BE2C (cell line): ENCODE data around the gene PKNOX1.
"Not testable (repeated sequence)": the region's sequence is repeated elsewhere in the genome, so short reads cannot be mapped to it uniquely, and the experiment has no call there.

ENCODE experiments used
- DNase-seq: peaks from one replicate; pipeline ENCODE4 v3.0.0-alpha.2; 2020
- H3K27me3 ChIP-seq: fragments of 250-450 bp; sonication (Bioruptor Pico); 2 replicates; pipeline ENCODE4 v1.5.1; 2020; ENCODE audit warnings: mild to moderate bottlenecking
- H3K36me3 ChIP-seq: fragments of 250-450 bp; sonication (Bioruptor Pico); 2 replicates; pipeline ENCODE4 v1.5.1; 2020; ENCODE audit warnings: mild to moderate bottlenecking
- H3K4me1 ChIP-seq: fragments of 250-450 bp; sonication (Bioruptor Pico); 2 replicates; pipeline ENCODE4 v1.5.1; 2020
- H3K4me3 ChIP-seq: 2 replicates; pipeline ENCODE4 v1.5.1; 2011; ENCODE audit warnings: low read depth, low read length
- H3K9me3 ChIP-seq: fragments of 250-450 bp; sonication (Bioruptor Pico); 2 replicates; pipeline ENCODE4 v1.5.1; 2020
- TF ChIP-seq, protein P1 (sequence below): IDR thresholded peaks from 2 replicates; pipeline ENCODE4 v1.5.1; 2012; ENCODE audit warnings: mild to moderate bottlenecking, low read depth, low read length

PKNOX1 gene

DNA sequence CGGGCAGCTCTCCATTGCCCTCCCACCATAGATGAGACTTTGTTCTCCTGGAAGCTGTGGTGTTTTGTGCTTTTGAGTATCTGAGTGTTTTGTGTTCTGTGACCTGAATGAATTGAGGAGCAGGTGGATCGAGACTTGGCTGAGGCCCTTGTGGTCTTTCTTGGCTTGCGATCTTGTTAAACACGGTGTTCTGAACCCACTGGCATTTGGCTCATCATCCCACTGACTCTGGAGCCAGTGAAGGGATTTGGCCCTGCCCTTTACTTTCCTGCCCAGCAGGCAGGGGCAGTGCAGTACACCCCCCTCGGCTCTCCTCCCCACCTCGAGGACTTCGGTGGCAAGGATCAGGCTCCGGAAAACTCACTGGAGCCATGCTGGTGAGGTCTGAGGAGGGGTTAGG lies 30.6 kb downstream of the PKNOX1 start:
- Histone ChIP-seq H3K4me1 (no peaks in the 10 kb centered on the region), H3K4me3 (no peak overlapping the region), H3K9me3 (no peaks in the 10 kb centered on the region; the same call in 1 of the 2 replicates), H3K36me3 (peaks cover 26% of the 10 kb centered on the region), H3K27me3 (no peaks in the 10 kb centered on the region)
- DNase-seq, result no peak
- TF ChIP-seq, protein P1, sequence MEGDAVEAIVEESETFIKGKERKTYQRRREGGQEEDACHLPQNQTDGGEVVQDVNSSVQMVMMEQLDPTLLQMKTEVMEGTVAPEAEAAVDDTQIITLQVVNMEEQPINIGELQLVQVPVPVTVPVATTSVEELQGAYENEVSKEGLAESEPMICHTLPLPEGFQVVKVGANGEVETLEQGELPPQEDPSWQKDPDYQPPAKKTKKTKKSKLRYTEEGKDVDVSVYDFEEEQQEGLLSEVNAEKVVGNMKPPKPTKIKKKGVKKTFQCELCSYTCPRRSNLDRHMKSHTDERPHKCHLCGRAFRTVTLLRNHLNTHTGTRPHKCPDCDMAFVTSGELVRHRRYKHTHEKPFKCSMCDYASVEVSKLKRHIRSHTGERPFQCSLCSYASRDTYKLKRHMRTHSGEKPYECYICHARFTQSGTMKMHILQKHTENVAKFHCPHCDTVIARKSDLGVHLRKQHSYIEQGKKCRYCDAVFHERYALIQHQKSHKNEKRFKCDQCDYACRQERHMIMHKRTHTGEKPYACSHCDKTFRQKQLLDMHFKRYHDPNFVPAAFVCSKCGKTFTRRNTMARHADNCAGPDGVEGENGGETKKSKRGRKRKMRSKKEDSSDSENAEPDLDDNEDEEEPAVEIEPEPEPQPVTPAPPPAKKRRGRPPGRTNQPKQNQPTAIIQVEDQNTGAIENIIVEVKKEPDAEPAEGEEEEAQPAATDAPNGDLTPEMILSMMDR, result no peak

DNA sequence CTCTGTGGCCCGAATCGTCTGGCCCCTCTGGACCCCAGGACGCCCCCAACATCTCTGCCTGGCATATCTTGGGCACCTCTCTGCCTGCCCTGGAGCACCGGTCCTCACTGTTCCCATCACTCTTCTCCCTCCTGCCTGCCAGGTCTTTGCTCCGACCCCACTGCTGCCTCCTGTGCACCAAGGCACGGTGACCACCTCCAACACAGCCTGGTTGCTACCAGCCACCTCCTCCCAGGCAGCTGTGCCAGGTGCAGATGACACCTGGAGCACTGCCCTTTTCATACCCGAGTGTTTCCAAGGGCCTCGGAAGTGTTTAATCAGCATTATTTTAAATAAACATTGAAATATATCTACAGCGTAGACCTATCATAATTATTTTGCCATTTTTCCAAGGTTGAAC lies 31.3 kb downstream of the PKNOX1 start:
- no peaks in the 10 kb centered on the region for H3K27me3 ChIP-seq
- DNase-seq, result no peak
- H3K4me3 ChIP-seq, result no peak overlapping the region
- H3K4me1 ChIP-seq, result no peaks in the 10 kb centered on the region
- peaks cover 29% of the 10 kb centered on the region for H3K36me3 ChIP-seq
- TF ChIP-seq, protein P1, result no peak
- H3K9me3 ChIP-seq, result no peaks in the 10 kb centered on the region; the same call in 1 of the 2 replicates

DNA sequence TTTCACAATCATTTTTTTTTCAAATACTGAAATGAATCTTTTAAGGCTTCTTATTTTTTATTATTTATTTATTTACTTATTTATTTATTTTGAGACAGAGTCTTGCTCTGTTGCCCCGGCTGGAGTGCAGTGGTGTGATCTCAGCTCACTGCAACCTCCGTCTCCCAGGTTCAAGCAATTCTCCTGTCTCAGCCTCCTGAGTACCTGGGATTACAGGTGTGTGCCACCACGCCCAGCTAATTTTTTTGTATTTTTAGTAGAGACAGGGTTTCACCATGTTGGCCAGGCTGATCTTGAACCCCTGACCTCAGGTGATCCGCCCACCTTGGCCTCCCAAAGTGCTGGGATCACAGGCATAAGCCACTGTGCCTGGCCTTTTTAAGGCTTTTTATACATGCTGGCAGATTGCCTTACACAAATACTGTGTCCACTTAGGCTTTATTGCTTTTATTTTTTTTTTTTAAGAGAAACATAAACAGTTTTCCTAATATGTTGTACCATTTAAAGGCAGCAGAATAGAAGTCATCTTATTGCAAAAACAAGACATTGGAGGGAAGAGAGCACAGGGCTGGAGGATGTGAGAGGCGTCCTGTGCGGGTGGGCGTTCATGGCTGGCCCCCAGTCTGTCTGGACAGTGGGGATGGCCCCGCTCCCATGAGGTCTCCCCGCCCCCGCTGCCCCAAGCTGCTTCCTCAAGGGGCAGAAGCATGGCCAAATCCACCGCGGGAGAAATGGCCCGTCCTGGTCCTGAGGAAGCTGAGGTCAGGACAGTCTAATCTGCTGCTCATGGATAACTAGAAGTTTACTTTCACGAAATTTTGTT lies 31.9 kb downstream of the PKNOX1 start:
- peaks cover 30% of the 10 kb centered on the region for H3K36me3 ChIP-seq
- not testable (repeated sequence) for DNase-seq, H3K9me3 ChIP-seq, H3K4me1 ChIP-seq, H3K27me3 ChIP-seq, H3K4me3 ChIP-seq

DNA sequence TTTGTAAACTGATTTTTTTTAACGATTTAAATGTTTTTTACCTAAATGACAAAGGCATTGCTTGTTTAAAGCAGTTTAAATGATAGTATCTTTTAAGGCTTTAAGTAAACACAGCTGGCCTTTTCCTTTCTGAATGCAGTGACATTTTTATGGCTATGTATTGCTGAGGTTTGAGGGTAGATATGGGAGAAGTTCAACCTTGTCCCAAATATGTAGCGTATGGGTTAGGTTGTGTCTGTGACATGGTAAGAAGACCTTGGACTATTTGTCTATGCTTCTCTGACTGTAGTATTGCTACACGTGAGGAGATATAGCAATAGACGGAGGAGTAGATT lies 32.5 kb downstream of the PKNOX1 start:
- no peaks in the 10 kb centered on the region for H3K9me3 ChIP-seq
- H3K4me1 ChIP-seq, result no peaks in the 10 kb centered on the region
- no peaks in the 10 kb centered on the region for H3K27me3 ChIP-seq
- TF ChIP-seq, protein P1, result no peak
- no peak for DNase-seq
- H3K4me3 ChIP-seq, result no peak overlapping the region
- peaks cover 36% of the 10 kb centered on the region for H3K36me3 ChIP-seq

DNA sequence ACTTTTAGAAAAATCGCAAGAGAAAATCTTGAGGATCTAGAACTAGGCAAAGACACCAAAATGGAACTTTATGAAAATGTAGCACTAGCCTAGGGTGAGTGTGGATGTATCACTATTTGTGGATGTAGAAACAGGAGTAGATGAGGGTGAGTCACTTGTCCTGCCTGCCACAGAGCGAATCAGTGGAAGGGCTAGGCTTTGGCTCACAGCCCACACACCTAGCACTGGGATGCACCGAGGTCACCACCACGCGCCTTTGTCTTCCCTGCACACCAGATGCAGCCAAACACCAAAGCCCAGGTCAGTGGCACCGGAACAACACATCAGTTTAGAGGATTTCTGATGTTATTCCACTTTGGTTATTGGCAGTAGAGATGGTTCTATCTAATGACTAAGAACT lies 38.2 kb downstream of the PKNOX1 start:
- TF ChIP-seq, protein P1, result no peak
- no peak for DNase-seq
- H3K4me1 ChIP-seq, result peaks cover 6% of the 10 kb centered on the region
- no peaks in the 10 kb centered on the region for H3K9me3 ChIP-seq
- peaks cover 46% of the 10 kb centered on the region for H3K36me3 ChIP-seq
- H3K4me3 ChIP-seq, result no peak overlapping the region
- H3K27me3 ChIP-seq, result no peaks in the 10 kb centered on the region

DNA sequence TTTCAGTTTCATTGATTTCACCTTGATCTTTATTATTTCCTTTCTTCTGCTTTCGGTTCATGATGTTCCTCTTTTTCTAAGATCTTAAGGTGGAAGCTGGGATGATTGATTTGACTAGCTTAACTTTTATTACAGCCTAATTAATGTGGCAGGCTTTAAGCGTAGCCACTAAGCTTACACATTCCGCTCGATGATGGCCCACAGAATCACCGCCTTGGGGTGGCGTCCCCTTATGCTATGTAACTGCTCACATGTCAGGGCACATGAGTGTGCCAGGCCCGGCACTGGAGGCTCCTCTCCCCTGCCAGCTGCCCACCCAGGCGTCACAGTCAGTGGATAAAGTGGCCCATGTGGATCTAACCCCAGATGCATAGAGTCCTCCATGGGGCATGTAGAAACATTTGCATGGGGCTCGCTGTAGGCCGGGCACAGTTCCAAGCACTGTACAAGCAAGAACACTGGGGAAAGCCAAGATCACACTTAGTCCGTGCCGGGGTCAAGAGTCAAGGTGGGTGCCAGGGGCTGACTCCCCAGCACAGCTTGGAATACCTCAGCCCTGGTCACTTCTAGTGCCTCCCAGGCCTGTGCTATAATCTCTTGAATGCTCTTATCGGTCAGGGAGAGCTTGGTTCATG lies 41.7 kb downstream of the PKNOX1 start:
- TF ChIP-seq, protein P1, result no peak
- H3K9me3 ChIP-seq, result no peaks in the 10 kb centered on the region
- H3K4me1 ChIP-seq, result peaks cover 6% of the 10 kb centered on the region
- DNase-seq, result no peak
- H3K27me3 ChIP-seq, result no peaks in the 10 kb centered on the region
- no peak overlapping the region for H3K4me3 ChIP-seq
- peaks cover 28% of the 10 kb centered on the region for H3K36me3 ChIP-seq
